ENCODE measurements around the gene SCN1A. TPM values are rescaled to one million over a fixed set of nuclear protein-coding genes. Genes with fewer than 3 reads are reported as not detected.

Gene SCN1A
- total RNA-seq, 4 donors from 2014 or later, result not detected

DNA sequence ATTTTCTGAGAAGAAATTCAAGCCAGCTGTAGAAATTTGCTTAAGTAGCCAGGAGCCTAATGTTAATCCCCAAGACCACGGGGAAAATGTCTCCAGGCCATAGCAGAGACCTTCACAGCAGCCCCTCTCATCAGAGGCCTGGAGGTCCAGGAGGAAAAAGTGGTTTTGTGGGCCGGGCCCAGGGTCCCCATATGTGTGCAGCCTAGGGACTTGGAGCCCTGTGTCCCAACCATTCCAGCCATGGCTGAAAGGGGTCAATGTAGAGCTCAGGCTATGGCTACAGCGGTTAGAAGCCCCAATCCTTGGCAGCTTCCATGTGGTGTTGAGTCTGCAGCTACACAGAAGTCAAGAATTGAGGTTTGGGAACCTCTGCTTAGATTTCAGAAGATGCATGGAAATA, 160.1 kb downstream of the SCN1A start:
- Histone ChIP-seq H3K9me3 (no peaks in the 10 kb centered on the region), H3K36me3 (no peaks in the 10 kb centered on the region), H3K27ac (no peak overlapping the region), H3K4me3 (no peak overlapping the region), H3K4me1 (no peaks in the 10 kb centered on the region), H3K27me3 (no peaks in the 10 kb centered on the region)
- in situ Hi-C loops (cut with MboI; ENCODE audit: low sequenced_read_pairs in 4 of 4), result loop anchor here in 2 of 4 donors (25.0 kb wide), 1 partner anchor 170 kb away; the partner anchor contains the start of gene SCN1A (in 2 of the 2)
- TF ChIP-seq, protein P1, sequence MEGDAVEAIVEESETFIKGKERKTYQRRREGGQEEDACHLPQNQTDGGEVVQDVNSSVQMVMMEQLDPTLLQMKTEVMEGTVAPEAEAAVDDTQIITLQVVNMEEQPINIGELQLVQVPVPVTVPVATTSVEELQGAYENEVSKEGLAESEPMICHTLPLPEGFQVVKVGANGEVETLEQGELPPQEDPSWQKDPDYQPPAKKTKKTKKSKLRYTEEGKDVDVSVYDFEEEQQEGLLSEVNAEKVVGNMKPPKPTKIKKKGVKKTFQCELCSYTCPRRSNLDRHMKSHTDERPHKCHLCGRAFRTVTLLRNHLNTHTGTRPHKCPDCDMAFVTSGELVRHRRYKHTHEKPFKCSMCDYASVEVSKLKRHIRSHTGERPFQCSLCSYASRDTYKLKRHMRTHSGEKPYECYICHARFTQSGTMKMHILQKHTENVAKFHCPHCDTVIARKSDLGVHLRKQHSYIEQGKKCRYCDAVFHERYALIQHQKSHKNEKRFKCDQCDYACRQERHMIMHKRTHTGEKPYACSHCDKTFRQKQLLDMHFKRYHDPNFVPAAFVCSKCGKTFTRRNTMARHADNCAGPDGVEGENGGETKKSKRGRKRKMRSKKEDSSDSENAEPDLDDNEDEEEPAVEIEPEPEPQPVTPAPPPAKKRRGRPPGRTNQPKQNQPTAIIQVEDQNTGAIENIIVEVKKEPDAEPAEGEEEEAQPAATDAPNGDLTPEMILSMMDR (IDR thresholded peaks at IDR 0.05 in 4 of 5, conservative IDR thresholded peaks at IDR 0.05 in 1 of 5), result no peak
- TF ChIP-seq POLR2A (IDR thresholded peaks at IDR 0.05), result no peak
- no peak for DNase-seq
- ATAC-seq, result no peak
- intact Hi-C loops (cut with DNase I; ENCODE audit: low total_unique reads), result no loop called here

DNA sequence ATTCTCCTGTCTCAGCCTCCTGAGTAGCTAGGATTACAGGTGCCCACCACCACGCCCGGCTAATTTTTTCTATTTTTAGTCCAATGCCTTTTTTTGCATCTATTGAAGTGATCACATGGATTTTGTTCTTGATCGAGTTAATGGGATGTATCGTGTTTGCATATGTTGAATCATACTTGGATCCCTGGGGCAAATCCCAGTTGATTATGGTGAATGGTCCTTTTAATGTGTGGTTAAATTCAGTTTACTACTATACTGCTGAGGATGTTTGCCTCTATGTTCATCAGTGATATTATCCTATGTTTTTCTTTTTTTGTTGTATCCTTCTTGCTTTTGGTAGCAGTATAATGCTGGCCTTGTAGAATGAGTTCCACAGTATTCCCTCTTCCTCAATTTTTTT, 166.0 kb downstream of the SCN1A start:
- H3K36me3 ChIP-seq, result no peaks in the 10 kb centered on the region
- TF ChIP-seq POLR2A (IDR thresholded peaks at IDR 0.05), result no peak
- TF ChIP-seq, protein P1 (IDR thresholded peaks at IDR 0.05 in 4 of 5, conservative IDR thresholded peaks at IDR 0.05 in 1 of 5), result no peak
- DNase-seq (no peak), ATAC-seq (no peak)
- in situ Hi-C loops (cut with MboI; ENCODE audit: low sequenced_read_pairs in 4 of 4) (loop anchor here in 2 of 4 donors (25.0 kb wide), 1 partner anchor 175 kb away; the partner anchor contains the start of gene SCN1A (in 2 of the 2)), intact Hi-C loops (cut with DNase I; ENCODE audit: low total_unique reads) (no loop called here)
- no peak overlapping the region for H3K27ac ChIP-seq
- H3K4me1 ChIP-seq, result no peaks in the 10 kb centered on the region
- H3K4me3 ChIP-seq, result no peak overlapping the region
- no peaks in the 10 kb centered on the region for H3K27me3 ChIP-seq
- H3K9me3 ChIP-seq, result no peaks in the 10 kb centered on the region

GRCh38 chr2:165959371-165959770, 168.4 kb downstream of the SCN1A start:
- no peaks in the 10 kb centered on the region for H3K9me3 ChIP-seq
- peaks cover 5 to 8% of the 10 kb centered on the region in 2 donors for H3K4me1 ChIP-seq
- intact Hi-C loops (cut with DNase I; ENCODE audit: low total_unique reads), result no loop called here
- TF ChIP-seq, protein P1 (IDR thresholded peaks at IDR 0.05 in 4 of 5, conservative IDR thresholded peaks at IDR 0.05 in 1 of 5), result no peak
- TF ChIP-seq POLR2A (IDR thresholded peaks at IDR 0.05), result no peak
- ATAC-seq (no peak), DNase-seq (no peak)
- no peak overlapping the region for H3K27ac ChIP-seq
- H3K4me3 ChIP-seq, result no peak overlapping the region
- H3K36me3 ChIP-seq, result no peaks in the 10 kb centered on the region
- no peaks in the 10 kb centered on the region for H3K27me3 ChIP-seq
- in situ Hi-C loops (cut with MboI; ENCODE audit: low sequenced_read_pairs in 4 of 4), result loop anchor here (5.0 to 25.0 kb wide), 3 partner anchors 163 to 178 kb away; partner anchors contain the start of gene SCN1A (in 3 of the 4)

DNA sequence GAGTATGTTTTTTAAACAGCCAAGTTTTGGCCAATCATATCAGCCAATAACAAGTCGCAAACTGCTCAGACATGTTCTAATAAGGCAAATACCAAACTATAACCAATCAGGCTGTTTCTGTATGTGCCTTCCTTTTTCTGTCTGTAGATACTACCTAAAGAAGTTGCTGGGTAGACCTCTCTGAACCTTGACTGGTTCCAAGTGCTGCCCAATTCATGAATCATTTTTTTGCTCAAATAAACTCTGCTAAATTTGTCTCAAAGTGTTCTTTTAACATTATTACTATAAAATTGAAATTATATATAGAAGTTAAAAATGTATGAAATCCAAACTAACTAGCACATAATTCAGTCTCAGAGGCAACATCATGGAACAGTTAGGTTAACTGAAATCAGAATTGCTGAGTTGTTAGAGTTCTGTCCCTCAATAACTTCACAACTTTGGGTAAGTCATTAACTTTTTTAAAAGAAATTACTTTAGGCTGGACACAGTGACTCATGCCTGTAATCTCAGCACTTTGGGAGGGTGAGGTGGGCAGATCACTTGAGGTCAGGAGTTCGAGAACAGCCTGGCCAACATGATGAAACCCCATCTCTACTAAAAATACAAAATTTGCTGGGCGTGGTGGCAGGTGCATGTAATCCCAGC, 169.4 kb downstream of the SCN1A start:
- H3K4me3 ChIP-seq, result no peak overlapping the region
- DNase-seq (no peak), ATAC-seq (no peak)
- no peaks in the 10 kb centered on the region for H3K9me3 ChIP-seq
- in situ Hi-C loops (cut with MboI; ENCODE audit: low sequenced_read_pairs in 4 of 4) (loop anchor here (5.0 to 25.0 kb wide), 3 partner anchors 164 to 179 kb away; partner anchors contain the start of gene SCN1A (in 3 of the 4)), intact Hi-C loops (cut with DNase I; ENCODE audit: low total_unique reads) (no loop called here)
- H3K27ac ChIP-seq, result no peak overlapping the region
- no peaks in the 10 kb centered on the region for H3K27me3 ChIP-seq
- peaks cover 7 to 10% of the 10 kb centered on the region in 2 donors for H3K4me1 ChIP-seq
- TF ChIP-seq, protein P1 (IDR thresholded peaks at IDR 0.05 in 4 of 5, conservative IDR thresholded peaks at IDR 0.05 in 1 of 5), result no peak
- no peak for TF ChIP-seq POLR2A (IDR thresholded peaks at IDR 0.05)
- H3K36me3 ChIP-seq, result no peaks in the 10 kb centered on the region

Measured in gastrocnemius medialis (tissue), 4 donors.